OCI-LY3 (cell line): ENCODE measurements around the gene ZNF649.

Experiments
- CTCF ChIP-seq: fragments of 200-600, 300-600 bp; sonication (generic); IDR thresholded peaks from 2 replicates; pipeline ENCODE4 v1.5.1; 2014; ENCODE audit warnings: antibody characterized with exemption, low read length, low read depth
- EZH2phosphoT487 ChIP-seq: fragments of 200-600 bp; shearing (Covaris generic); IDR thresholded peaks from 2 replicates; pipeline ENCODE4 v1.6.1; 2018; ENCODE audit warnings: antibody characterized with exemption, mixed run types, low read depth

- TF ChIP-seq CTCF (no peak), EZH2phosphoT487 (no peak)
Measured at GRCh38 chr19:51927859-51928258, 23.0 kb upstream of the ZNF649 start.
